NCI-H526 (cell line): Measurements from ENCODE around the gene CADPS2.
"Not testable (repeated sequence)": the region's sequence is repeated elsewhere in the genome, so short reads cannot be mapped to it uniquely, and the experiment has no call there.

Experiments
- DNase-seq, 2 experiments: peaks; one replicate each; lab custom pipeline; 2025; lab: John Stamatoyannopoulos, UW

The CADPS2 gene

GRCh38 chr7:122715183-122715582, 171.1 kb downstream of the CADPS2 start:
- DNase-seq: no peak

GRCh38 chr7:122710916-122711315, 175.3 kb downstream of the CADPS2 start:
- DNase-seq: no peak

- no peak for DNase-seq
These were observed 176.2 kb downstream of the CADPS2 start for GRCh38 chr7:122709930-122710646.

GRCh38 chr7:122706836-122707235, 179.4 kb downstream of the CADPS2 start:
- DNase-seq: no peak

GRCh38 chr7:122702872-122703510, 183.3 kb downstream of the CADPS2 start, which contains the start of gene RNF148:
TSS of gene RNF148 (minus strand) at chr7:122702922. CDS start at chr7:122702750, 172 bp downstream.
- no peak for DNase-seq

- no peak for DNase-seq
These were observed 187.2 kb downstream of the CADPS2 start, which contains the start of gene RNF133 for GRCh38 chr7:122699017-122699416. TSS of gene RNF133 (minus strand) at chr7:122699117. CDS start at chr7:122698918, 199 bp downstream.

- DNase-seq: no peak
These were observed 190.4 kb downstream of the CADPS2 start for GRCh38 chr7:122695816-122696215.

GRCh38 chr7:122694697-122695096, 191.6 kb downstream of the CADPS2 start:
- no peak for DNase-seq

GRCh38 chr7:122692769-122693309, 193.4 kb downstream of the CADPS2 start:
- no peak for DNase-seq

- no peak for DNase-seq
These were observed 194.6 kb downstream of the CADPS2 start for GRCh38 chr7:122691569-122692235.

GRCh38 chr7:122689346-122690109, 196.7 kb downstream of the CADPS2 start:
- no peak for DNase-seq

GRCh38 chr7:122688400-122688998, 197.8 kb downstream of the CADPS2 start:
- DNase-seq: no peak

- no peak for DNase-seq
These were observed 199.8 kb downstream of the CADPS2 start for GRCh38 chr7:122686360-122686878.

- no peak for DNase-seq
These were observed 201.8 kb downstream of the CADPS2 start for GRCh38 chr7:122684504-122684903.

- DNase-seq: no peak
These were observed 203.3 kb downstream of the CADPS2 start for GRCh38 chr7:122682815-122683550.

GRCh38 chr7:122681186-122681585, 205.1 kb downstream of the CADPS2 start:
- not testable (repeated sequence) for DNase-seq

- DNase-seq: no peak
These were observed 206.4 kb downstream of the CADPS2 start for GRCh38 chr7:122679813-122680212.

- peak; percentile 31 to 53 for DNase-seq
These were observed 207.0 kb downstream of the CADPS2 start for GRCh38 chr7:122679269-122679709.

- no peak for DNase-seq
These were observed 209.1 kb downstream of the CADPS2 start for GRCh38 chr7:122677149-122677548.

GRCh38 chr7:122676466-122676865, 209.8 kb downstream of the CADPS2 start:
- no peak for DNase-seq
